GM18499 (cell line): ENCODE results near the gene TMPRSS13.

Experiments
- ATAC-seq: cut with Tn5 transposase; IDR thresholded peaks from one replicate; pipeline ENCODE4 v1.9.1; 2021; ENCODE audit warnings: moderate number of reproducible peaks; ENCODE audit not compliant: insufficient read depth, unreplicated experiment

TMPRSS13 gene

GRCh38 chr11:117914991-117915618 is 14.1 kb downstream of the TMPRSS13 start:
- no peak for ATAC-seq

GRCh38 chr11:117914398-117914761 is 14.8 kb downstream of the TMPRSS13 start:
- no peak for ATAC-seq

GRCh38 chr11:117913736-117914397 is 15.3 kb downstream of the TMPRSS13 start:
- no peak for ATAC-seq

GRCh38 chr11:117912497-117912896 is 16.7 kb downstream of the TMPRSS13 start:
- ATAC-seq = no peak

GRCh38 chr11:117911694-117912093 is 17.5 kb downstream of the TMPRSS13 start:
- no peak for ATAC-seq

GRCh38 chr11:117910941-117911655 is 18.1 kb downstream of the TMPRSS13 start:
- ATAC-seq = no peak

GRCh38 chr11:117910525-117910924 is 18.7 kb downstream of the TMPRSS13 start:
- no peak for ATAC-seq

- no peak for ATAC-seq
Observed at GRCh38 chr11:117909611-117910382, 19.4 kb downstream of the TMPRSS13 start.

GRCh38 chr11:117908959-117909610 is 20.1 kb downstream of the TMPRSS13 start:
- no peak for ATAC-seq

GRCh38 chr11:117908109-117908895 is 20.9 kb downstream of the TMPRSS13 start:
- ATAC-seq = no peak

- no peak for ATAC-seq
Observed at GRCh38 chr11:117907276-117908108, 21.7 kb downstream of the TMPRSS13 start.

GRCh38 chr11:117906710-117907109 is 22.5 kb downstream of the TMPRSS13 start:
- no peak for ATAC-seq

- ATAC-seq = no peak
Observed at GRCh38 chr11:117906126-117906525, 23.1 kb downstream of the TMPRSS13 start.

GRCh38 chr11:117905524-117905923 is 23.7 kb downstream of the TMPRSS13 start:
- ATAC-seq = no peak

- ATAC-seq = no peak
Observed at GRCh38 chr11:117903505-117904382, 25.5 kb downstream of the TMPRSS13 start.

GRCh38 chr11:117902001-117902845 is 27.0 kb downstream of the TMPRSS13 start:
- ATAC-seq = no peak

GRCh38 chr11:117901601-117902000 is 27.6 kb downstream of the TMPRSS13 start:
- no peak for ATAC-seq
